Left lung (tissue), 10 donors: Measurements from ENCODE around the gene BCL2L2. TPM values are rescaled to one million over a fixed set of nuclear protein-coding genes. Genes with fewer than 3 reads are reported as not detected.

Experiments used
- ATAC-seq: fragments of 200-7000 bp; cut with Tn5 transposase; one replicate; pipeline ENCODE4 v1.9.1; 2020; ENCODE audit warnings: moderate library complexity
- DNase-seq, 4 donors: peaks; one replicate each; pipeline ENCODE4 v3.0.0-alpha.2; 2013 to 2020
- H3K27ac ChIP-seq, 2 donors: fragments of 200-600 bp; sonication (generic) in 1 of 2; one replicate each; pipeline versions ENCODE4 v1.5.0 to v1.8.0; 2020 to 2021
- H3K27me3 ChIP-seq, 2 donors: fragments of 200-600 bp; sonication (generic) in 1 of 2; one replicate each; pipeline versions ENCODE4 v1.5.0 to v1.8.0; 2020 to 2021
- H3K36me3 ChIP-seq, 2 donors: fragments of 200-600 bp; sonication (generic) in 1 of 2; one replicate each; pipeline versions ENCODE4 v1.5.0 to v1.8.0; 2020 to 2021
- H3K4me1 ChIP-seq, 2 donors: fragments of 200-600 bp; one replicate each; pipeline ENCODE4 v1.8.0; 2021
- H3K4me3 ChIP-seq, 2 donors: fragments of 200-600 bp; sonication (generic) in 1 of 2; one replicate each; pipeline versions ENCODE4 v1.5.0 to v1.8.0; 2020 to 2021; ENCODE audit warnings: mild to moderate bottlenecking in 1 of 2
- H3K9me3 ChIP-seq, 2 donors: fragments of 200-600 bp; sonication (generic) in 1 of 2; one replicate each; pipeline versions ENCODE4 v1.5.0 to v1.8.0; 2020 to 2021
- CTCF ChIP-seq, 2 donors: fragments of 200-600 bp; sonication (generic) in 1 of 2; IDR thresholded peaks; one replicate each; pipeline versions ENCODE4 v1.5.0 to v1.8.0; 2021; ENCODE audit warnings: antibody characterized with exemption in 2 of 2
- intact Hi-C, 2 donors: fragments of 100-400 bp; cut with DNase I; formaldehyde crosslinking; loops; one replicate each; pipeline versions ENCODE4 v1.11.2 to v1.14.2; 2022
- polyA plus RNA-seq, 6 donors: library from polyadenylated mRNA; unstranded; fragments of 120-200 nt; gene quantifications; one replicate each; pipeline ENCODE4 v1.2.1, GENCODE V29; 2013; ENCODE audit not compliant: insufficient read length in 6 of 6
- total RNA-seq, 2 donors: library from RNA; stranded (reverse); fragmentation: NEBNext Ultra II Directional; extraction: Animal tissue kit (Norgen Biotek cat#: 25700); gene quantifications; one replicate each; pipeline ENCODE4 v1.2.1, GENCODE V29; 2021
- donor health status: DM: no; HTN: yes; CAD: no.
- donor health status: DM: no; HTN: no; CAD: no.

Gene BCL2L2
- total and polyA plus RNA-seq, 8 donors: 37.1 to 49.9 (median 40.4) TPM

DNA sequence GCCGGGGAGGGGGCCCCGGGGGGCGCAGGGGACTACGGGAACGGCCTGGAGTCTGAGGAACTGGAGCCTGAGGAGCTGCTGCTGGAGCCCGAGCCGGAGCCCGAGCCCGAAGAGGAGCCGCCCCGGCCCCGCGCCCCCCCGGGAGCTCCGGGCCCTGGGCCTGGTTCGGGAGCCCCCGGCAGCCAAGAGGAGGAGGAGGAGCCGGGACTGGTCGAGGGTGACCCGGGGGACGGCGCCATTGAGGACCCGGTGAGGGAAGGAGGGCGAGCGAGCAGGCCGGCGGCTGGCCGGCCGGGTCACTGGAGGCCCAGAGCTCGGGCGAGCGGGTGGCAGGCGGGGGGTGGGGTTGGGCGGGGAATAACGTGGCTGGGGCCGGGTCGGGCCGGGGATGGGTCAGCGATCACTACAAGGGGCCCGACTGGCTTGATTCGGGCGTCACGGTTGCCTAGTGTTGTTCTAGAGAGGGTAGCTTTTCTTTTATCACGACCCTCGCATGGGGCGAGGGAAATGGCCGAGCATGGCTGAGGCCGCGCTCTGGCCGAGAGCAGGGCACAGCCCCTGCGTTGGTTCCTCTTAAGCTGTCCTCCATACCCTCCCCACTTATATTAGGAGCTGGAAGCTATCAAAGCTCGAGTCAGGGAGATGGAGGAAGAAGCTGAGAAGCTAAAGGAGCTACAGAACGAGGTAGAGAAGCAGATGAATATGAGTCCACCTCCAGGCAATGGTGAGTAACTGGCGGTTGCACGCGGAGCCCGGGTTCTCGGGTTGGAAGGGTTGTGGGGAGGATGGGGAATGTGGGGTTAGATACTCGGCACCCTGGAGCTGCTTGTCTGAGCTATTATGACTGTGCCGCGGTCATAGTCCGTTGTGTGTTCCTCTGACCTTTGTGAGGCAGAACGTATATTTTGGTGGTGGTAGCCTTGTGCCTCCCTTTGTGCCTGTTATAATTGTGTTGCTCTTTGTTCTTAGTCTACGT lies 15.2 kb downstream of the BCL2L2 start:
- Histone ChIP-seq H3K4me1 (peaks cover 13 to 23% of the 10 kb centered on the region in 2 donors), H3K27ac (peak overlapping the region; percentile 90 to 97), H3K36me3 (peaks cover 0 to 41% of the 10 kb centered on the region in 2 donors), H3K27me3 (no peaks in the 10 kb centered on the region), H3K9me3 (no peaks in the 10 kb centered on the region), H3K4me3 (peak overlapping the region; percentile 79 to 90)
- ATAC-seq (peak; percentile 44), DNase-seq (peak in 3 of 4 donors; percentile 30 to 91 (median 65))
- TF ChIP-seq CTCF (IDR thresholded peaks at IDR 0.05): no peak
- intact Hi-C loops: loop anchor here in 1 of 2 donors (10.0 kb wide), 1 partner anchor 53 kb away; the partner anchor contains the start of genes CMTM5 and IL25

DNA sequence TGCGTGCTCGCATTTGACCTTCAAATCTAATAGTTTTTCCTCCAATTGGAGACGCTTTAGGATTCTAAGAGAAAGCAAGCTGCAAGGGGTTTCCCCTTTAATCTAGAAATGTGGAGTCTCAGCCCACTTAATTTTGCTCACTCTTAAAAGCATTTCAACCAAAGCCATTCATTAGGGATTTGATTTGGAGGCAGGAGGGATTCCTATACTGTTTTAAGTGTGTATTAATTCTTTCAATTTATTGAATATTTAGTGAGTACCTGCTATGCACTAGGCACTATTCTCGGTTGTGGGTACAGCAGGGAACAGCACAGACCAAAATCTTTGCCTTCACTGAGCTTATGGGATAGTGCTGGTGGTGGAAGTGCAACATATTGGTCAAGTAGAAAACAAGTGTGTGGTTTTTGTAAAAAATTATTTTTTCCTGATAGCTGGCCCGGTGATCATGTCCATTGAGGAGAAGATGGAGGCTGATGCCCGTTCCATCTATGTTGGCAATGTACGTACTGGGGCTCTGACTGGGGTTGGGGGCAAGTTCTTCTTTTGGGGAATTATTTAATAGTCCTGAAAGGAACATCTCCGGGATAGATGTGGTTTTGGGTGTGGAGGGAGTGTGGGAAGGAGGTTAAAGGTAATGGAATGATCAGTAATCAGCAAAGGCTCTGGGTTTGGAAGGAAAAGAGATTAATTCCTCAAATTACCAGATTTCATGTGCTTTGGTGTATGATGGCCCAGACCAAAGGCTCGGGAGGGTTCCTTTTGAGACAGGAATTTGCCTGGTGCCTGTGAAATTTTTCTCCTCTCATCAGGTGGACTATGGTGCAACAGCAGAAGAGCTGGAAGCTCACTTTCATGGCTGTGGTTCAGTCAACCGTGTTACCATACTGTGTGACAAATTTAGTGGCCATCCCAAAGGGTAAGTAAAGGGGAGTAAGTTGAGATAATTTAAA lies 16.2 kb downstream of the BCL2L2 start:
- no peak for TF ChIP-seq CTCF (IDR thresholded peaks at IDR 0.05)
- Histone ChIP-seq H3K36me3 (peaks cover 0 to 39% of the 10 kb centered on the region in 2 donors), H3K27ac (peak overlapping the region in 1 of 2 donors; percentile 97), H3K27me3 (no peaks in the 10 kb centered on the region), H3K9me3 (no peaks in the 10 kb centered on the region), H3K4me3 (peak overlapping the region; percentile 79 to 90), H3K4me1 (peaks cover 13 to 23% of the 10 kb centered on the region in 2 donors)
- DNase-seq: no peak
- no peak for ATAC-seq
- intact Hi-C loops: loop anchor here in 1 of 2 donors (10.0 kb wide), 1 partner anchor 52 kb away; the partner anchor contains the start of genes CMTM5 and IL25

DNA sequence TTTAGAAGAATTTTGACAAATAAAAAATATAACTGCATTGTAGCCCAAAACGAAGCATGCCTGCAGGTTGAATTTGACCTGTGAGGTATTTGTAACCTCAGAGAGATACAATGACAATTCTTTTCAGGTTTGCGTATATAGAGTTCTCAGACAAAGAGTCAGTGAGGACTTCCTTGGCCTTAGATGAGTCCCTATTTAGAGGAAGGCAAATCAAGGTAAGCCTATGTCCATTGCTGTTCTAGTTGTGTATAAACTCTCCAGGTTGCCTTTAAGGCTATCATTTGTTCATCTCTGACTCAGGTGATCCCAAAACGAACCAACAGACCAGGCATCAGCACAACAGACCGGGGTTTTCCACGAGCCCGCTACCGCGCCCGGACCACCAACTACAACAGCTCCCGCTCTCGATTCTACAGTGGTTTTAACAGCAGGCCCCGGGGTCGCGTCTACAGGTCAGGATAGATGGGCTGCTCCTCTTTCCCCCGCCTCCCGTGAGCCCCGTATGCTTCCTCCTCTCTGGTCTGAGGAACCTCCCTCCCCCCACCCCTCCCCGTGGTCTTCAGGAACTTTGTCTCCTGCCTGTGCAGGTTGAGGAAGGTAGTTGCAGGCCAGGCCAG lies 17.3 kb downstream of the BCL2L2 start:
- Histone ChIP-seq H3K9me3 (no peaks in the 10 kb centered on the region), H3K4me3 (no peak overlapping the region), H3K27me3 (no peaks in the 10 kb centered on the region), H3K36me3 (peaks cover 0 to 39% of the 10 kb centered on the region in 2 donors), H3K4me1 (peaks cover 13 to 23% of the 10 kb centered on the region in 2 donors), H3K27ac (no peak overlapping the region)
- ATAC-seq (no peak), DNase-seq (no peak)
- no peak for TF ChIP-seq CTCF (IDR thresholded peaks at IDR 0.05)
- intact Hi-C loops: loop anchor here in 1 of 2 donors (10.0 kb wide), 1 partner anchor 51 kb away; the partner anchor contains the start of genes CMTM5 and IL25

DNA sequence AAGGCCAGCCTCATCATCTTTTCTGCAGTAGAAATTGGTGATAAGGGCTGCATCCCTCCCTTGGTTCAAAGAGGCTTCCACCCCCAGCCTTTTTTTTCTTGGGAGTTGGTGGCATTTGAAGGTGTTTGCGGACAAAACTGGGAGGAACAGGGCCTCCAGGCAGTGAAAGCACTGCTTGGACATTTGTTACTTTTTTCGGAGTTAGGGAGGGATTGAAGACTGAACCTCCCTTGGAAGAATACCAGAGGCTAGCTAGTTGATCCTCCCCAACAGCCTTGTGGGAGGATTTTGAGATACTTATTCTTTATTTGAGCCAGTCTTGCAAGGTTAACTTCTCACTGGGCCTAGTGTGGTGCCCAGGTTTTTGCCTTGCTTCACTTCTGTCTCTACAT lies 17.8 kb downstream of the BCL2L2 start:
- intact Hi-C loops: loop anchor here in 1 of 2 donors (10.0 kb wide), 1 partner anchor 50 kb away; the partner anchor contains the start of genes CMTM5 and IL25
- H3K27ac ChIP-seq: no peak overlapping the region

More for the DNA sequence above, 17.8 kb downstream of the BCL2L2 start:
- H3K4me3 ChIP-seq: no peak overlapping the region
- peaks cover 0 to 39% of the 10 kb centered on the region in 2 donors for H3K36me3 ChIP-seq
- DNase-seq: no peak
- no peaks in the 10 kb centered on the region for H3K9me3 ChIP-seq
- no peaks in the 10 kb centered on the region for H3K27me3 ChIP-seq
- H3K4me1 ChIP-seq: peaks cover 13 to 23% of the 10 kb centered on the region in 2 donors
- no peak for TF ChIP-seq CTCF (IDR thresholded peaks at IDR 0.05)
- no peak for ATAC-seq
